Activated CD4-positive, alpha-beta T cell treated with anti-CD3 and anti-CD28 coated beads, Interleukin-2, amount 50 U/mL, for 1 hour (primary cell): ENCODE data around the gene ZNF605.
"Not testable (repeated sequence)": the region's sequence is repeated elsewhere in the genome, so short reads cannot be mapped to it uniquely, and the experiment has no call there.

Experiments
- DNase-seq: peaks from one replicate; pipeline ENCODE4 v3.0.0-alpha.2; 2020

ZNF605 gene

DNA sequence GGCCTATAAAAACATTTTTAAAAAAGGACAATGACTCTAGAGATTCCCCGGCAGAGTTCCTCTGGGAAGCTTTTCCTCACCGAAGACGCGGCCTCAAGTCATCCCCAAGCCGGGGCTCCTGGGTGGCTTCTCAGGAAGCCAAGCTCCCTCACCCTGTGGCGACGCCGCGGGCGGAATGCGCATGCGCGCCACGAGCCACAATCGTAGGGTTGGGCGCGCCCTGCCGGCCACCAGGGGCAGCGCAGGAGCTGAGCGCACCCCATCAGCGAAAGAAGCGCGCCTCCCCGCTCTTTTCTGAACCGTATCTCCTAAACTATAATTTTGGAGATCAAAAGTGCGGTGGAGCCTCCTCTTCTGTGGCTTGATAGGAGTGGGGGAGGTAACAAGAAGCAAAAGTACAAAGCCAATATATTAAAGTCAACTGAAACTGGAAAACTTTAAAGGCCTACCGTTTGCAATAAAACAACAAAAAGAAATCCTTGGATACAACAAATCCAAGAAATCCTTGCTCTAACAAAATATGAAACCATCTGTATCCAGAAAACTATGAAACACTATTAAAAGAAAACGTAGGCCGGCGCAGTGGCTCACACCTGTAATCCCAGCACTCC lies 51.3 kb downstream of the ZNF605 start:
- peak; percentile 90 for DNase-seq

DNA sequence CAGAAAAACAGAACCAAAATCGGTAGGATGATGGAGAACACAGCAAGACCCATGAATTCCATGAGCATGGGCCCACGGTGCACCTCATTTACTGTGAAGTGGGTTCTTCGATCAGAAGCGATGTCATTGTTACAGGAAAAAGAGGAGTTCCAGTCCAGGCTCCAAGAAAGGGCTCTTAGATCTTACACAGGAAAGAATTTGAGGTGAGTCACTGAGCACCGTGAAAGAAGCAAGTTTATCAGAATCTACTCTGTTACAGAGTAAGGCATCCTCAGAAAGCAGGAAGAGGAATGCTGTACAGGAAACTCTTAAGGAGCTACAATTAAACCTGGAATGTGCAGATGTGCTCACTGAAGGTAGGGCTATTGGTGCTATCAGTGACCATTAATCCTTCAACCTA lies 57.1 kb downstream of the ZNF605 start:
- DNase-seq: no peak

DNA sequence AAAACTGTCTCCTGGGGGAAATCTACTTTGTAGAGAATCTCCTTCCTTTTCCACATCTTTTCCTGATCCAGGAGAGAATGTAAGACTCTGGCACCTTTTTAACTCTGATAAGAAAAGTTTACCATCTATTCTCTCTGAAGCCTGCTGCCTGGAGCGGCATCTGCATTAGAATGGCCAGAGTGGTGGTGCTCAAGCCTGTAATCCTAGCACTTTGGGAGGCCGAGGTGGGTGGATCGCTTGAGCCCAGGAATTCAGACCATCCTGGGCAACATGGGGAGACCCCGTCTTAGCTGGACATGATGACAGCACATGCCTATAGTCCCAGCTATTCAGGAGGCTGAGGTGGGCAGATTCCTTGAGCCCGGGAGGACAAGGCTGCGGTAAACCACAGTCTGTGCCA lies 67.3 kb downstream of the ZNF605 start:
- DNase-seq: no peak

DNA sequence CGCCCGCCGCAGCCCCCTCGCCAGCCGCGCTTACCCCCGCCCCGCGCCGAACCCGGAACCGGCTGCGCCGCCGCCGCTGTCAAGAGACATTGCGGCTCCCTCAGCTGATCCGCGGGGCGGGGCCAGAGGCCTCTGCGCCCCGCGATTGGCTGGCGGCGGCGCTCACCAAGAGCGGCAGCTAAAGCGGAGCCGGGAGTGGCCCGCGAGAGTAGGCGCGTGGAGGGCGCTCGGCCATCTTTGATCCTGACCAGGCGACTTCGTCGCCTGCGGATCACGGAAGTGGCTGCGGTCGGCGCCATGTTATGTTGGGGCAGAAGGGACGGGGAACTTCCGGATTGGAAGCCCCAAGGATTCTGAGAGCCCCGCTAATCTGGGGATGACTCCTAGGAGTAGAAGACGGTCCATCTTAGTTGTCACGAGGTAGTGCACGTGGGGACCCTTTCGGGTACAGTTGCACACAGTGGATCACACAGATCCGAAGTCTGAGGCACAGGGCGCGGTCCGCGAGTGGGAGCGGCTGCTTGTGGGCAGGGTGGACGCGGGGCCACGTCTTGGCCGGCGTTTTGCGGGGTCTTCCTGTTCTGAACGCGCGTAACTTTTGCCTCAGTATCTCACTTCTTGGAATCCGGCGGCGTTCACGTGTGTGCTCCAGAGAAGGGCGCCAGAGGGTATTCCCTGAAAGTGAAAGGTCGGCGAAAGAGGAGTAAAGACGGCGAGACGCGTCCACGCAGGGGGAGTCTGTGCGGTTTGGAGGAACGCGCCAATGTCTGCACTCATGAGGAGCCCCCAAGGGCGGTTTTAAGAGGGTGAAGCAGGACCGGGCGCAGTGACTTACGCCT lies 68.4 kb downstream of the ZNF605 start, which contains the start of gene CHFR:
Gene CHFR (minus strand): TSS at position 93 of the 839 bp plus-strand sequence. CDS start 277 bp downstream, outside the sequence.
- peak; percentile 91 for DNase-seq

DNA sequence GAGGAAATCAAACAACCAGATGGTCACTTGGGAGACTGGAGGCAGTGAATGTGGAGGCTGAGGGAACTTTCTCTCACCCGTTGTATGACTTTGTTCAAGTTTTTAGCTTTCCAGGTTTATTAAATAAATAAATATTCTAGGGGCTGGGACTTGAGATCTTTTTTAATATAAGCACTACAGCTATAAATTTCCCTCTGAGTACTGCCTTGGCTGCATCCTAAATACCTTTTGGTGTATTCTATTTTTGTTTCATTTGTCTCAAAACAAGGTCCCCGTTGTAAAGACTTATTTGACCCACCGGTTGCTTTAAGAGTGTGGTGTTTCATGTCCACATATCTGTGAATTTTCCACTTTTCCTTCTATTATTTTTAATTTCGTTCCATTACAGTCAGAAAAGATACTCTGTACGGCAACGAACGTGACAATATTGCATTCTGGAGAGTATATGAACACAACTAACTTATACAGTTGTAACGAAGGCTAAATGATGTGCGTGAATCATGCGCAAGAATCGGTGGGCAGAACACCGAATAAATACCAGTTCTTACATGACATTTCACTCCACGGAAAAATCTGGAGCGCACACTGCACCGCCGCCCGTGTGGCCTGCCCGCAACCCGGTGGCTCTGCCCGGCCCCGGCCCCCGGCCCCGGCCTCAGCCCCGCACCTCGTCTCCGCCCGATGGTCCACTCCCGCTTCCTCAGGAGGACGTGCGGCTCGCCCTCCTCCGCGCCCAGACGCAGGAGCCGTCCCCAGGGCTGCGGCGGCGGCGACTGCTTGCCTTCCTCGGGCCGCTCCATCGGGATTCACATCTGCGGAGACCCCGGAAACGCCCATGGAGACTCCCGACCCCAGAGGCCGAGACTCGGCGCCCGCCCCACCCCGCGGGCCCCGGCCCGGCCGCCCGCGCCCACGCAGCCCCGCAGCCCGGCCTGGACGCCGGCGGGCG lies 69.3 kb downstream of the ZNF605 start:
- DNase-seq: no peak

DNA sequence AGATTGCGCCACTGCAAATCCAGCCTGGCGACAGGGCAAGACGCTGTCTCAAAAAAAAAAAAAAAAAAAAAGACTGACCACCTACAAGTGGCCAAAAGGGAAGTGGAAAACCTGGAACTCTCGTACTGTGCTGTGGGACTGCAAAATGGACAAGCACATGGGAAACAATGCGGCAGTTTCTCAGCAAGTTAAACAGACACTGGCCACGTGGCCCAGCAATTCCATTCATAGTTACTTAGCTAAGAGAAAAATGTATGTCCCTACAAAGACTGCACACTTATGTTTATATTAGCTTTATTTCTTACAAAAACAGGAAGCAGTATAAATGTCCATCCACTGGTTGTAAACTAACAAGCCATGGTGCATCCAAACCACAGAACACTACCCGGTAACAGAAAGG lies 74.3 kb downstream of the ZNF605 start:
- no peak for DNase-seq

DNA sequence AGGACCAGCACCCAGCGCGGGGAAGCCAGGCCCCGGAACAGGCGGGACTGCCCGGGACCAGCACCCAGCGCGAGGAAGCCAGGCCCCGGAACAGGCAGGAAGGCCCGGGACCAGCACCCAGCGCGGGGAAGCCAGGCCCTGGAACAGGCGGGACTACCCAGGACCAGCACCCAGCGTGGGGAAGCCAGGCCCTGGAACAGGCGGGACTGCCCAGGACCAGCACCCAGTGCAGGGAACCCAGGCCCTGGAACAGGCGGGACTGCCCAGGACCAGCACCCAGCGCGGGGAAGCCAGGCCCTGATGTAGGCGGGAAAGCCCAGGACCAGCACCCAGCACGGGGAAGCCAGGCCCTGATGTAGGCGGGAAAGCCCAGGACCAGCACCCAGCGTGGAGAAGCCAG lies 81.5 kb downstream of the ZNF605 start:
- DNase-seq: not testable (repeated sequence)

DNA sequence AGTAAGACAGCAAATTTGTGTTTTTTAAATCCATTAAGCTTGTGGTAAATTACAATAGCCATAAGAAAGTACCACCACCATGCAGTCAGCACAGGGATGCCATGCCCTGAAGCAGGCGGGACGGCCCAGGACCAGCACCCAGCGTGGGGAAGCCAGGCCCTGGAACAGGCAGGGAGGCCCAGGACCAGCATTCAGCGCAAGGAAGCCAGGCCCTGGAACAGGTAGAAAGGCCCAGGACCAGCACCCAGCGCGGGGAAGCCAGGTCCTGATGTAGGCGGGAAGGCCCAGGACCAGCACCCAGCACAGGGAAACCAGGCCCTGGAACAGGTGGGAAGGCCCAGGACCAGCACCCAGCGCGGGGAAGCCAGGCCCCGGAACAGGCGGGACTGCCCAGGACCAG lies 81.9 kb downstream of the ZNF605 start:
- DNase-seq: no peak

DNA sequence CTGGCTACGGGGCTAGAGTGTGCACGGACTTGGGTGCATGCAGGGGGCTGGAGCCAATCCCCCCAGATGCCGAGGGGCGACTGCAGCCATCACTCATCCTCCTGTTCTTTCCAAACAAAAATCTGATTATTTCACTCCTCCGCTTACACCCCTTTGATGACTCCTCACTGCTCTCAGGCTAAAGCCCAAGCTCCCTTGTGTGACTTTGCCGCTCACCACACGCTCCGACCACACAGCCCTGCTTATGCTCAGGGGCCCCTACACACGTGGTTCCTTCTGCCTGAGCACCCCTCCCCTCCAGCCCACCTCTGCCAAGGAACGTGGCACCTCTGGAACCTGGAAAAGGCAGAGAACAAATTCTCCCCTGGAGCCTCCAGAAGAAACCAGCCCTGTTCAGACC lies 82.4 kb downstream of the ZNF605 start:
- no peak for DNase-seq

DNA sequence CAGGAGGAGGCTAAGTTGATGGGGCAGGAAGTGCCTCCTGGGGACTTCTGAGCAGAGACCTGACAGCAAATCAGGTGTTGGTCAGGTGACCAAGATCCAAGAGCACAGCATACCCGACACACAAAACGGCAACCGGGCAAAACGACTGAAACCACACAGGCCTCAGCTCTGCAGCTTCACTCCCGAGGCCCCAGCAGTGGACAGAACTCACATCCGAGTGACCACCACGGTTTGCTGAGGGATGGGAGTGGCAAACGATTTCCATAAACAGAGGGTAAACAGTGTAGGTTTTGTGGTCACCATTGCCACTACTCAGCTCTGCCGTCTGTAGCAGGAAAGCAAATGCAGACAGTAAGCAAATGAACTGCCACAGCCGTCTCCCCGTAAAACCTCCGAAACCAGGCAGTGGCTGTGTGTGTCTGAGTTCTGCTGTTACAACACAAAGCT lies 83.1 kb downstream of the ZNF605 start:
- peak; percentile 7 for DNase-seq

DNA sequence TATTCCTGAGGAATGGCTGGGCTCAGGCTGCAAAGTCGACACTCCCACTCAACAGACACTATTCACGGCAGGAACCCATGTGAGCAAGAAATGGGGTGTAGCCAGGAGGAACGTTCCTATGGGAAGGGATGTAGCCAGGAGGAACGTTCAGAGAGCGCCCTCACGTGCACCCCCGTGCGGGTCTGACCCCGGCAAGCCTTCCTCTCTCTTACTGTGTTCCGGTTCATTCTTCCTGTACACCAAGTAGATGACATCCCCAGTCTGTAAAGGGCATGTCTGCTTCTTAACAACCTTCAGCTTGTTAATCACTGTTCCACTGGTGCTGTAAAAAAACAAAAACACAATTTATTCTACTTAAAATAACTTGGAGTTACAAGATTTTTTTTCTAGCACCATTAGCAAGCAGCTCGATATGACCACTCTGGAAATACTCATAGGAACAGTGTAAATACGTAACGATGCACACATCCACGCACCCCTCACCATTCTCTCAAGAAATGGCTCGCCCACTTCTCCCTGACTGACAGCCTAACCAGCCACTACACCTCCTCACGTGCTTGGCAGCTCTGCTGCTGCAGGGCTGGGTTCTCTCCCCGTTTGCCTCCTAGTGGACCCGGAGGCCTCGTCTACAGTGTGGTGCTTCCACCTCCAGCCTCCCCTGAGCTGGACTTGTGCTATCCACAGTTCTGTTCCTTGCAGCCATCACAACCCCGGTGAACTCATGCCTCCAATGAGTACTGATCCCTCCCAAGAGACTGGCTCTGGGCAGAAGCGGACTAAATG lies 83.8 kb downstream of the ZNF605 start:
- DNase-seq: no peak

DNA sequence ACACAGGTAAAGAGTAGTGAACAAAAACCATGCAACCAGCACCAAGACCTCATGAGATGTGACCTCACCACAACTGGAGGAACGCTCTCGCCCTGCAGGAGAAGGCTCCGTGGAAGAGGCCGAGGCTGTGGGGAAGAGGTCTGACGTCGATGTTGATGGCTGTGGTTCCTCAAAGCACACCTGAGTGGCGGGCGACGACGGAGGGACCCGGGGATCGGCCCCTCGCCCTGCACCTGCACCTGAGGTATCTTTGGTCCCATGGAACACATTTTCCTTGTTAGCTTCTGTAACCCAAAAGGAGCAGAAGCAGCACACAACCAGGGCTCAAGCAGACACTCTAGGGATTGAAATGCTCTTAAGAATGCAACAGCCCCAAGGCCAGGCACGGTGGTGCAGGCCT lies 86.6 kb downstream of the ZNF605 start:
- DNase-seq: no peak
